Stomach (tissue), 4 donors: Measurements from ENCODE around the gene GALNT18.

Experiments used
- POLR2AphosphoS5 ChIP-seq, 3 donors: sonication (generic); formaldehyde crosslinking; IDR thresholded peaks; one replicate each; pipeline ENCODE4 v1.6.1; 2016; ENCODE audit warnings: antibody characterized with exemption in 3 of 3
- TF ChIP-seq, protein P1 (sequence below), 7 experiments: fragments of 450-650 bp in 4 of 7; fragments of 200-600 bp in 3 of 7; sonication (generic) in 3 of 7; IDR thresholded peaks; one replicate each; pipeline ENCODE4 v1.5.1; 2016 to 2019; ENCODE audit warnings: antibody characterized with exemption in 7 of 7, control low read depth in 2 of 7, mild to moderate bottlenecking in 1 of 7

DNA sequence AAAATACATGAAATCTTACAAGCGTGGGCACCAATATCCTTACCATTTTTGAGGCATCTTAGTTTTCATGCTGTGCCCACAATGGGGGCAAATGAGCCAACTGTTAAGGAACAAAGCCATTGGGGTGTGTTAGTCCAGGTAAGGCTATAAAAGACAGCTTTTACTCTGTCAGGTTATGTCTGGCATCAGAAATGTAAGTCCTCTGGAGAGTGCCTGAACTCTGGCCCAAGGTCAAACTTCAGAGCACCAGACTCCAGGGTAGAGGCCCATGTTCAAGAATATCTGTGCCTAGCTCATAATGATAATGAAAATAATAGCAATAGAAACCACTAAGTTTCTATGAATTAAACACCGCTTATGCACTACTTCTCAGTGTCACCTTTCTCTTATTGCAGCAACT, 374.2 kb downstream of the GALNT18 start:
- TF ChIP-seq, protein P1, sequence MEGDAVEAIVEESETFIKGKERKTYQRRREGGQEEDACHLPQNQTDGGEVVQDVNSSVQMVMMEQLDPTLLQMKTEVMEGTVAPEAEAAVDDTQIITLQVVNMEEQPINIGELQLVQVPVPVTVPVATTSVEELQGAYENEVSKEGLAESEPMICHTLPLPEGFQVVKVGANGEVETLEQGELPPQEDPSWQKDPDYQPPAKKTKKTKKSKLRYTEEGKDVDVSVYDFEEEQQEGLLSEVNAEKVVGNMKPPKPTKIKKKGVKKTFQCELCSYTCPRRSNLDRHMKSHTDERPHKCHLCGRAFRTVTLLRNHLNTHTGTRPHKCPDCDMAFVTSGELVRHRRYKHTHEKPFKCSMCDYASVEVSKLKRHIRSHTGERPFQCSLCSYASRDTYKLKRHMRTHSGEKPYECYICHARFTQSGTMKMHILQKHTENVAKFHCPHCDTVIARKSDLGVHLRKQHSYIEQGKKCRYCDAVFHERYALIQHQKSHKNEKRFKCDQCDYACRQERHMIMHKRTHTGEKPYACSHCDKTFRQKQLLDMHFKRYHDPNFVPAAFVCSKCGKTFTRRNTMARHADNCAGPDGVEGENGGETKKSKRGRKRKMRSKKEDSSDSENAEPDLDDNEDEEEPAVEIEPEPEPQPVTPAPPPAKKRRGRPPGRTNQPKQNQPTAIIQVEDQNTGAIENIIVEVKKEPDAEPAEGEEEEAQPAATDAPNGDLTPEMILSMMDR (IDR thresholded peaks at IDR 0.05), result no peak
- TF ChIP-seq POLR2AphosphoS5 (IDR thresholded peaks at IDR 0.05), result no peak
